Panc1 (cell line): ENCODE results near the gene TGM3.

Experiments
- CTCF ChIP-seq: fragments of 450-650 bp; IDR thresholded peaks from 2 replicates; pipeline ENCODE4 v1.5.1; 2017; ENCODE audit warnings: mild to moderate bottlenecking
- REST ChIP-seq, 2 experiments: IDR thresholded peaks; 2 replicates each; pipeline ENCODE4 v1.6.1; 2011 to 2012; ENCODE audit warnings: low read depth in 2 of 2, control low read depth in 1 of 2, low read length in 1 of 2, mild to moderate bottlenecking in 1 of 2, moderate library complexity in 1 of 2; ENCODE audit not compliant: insufficient read depth in 1 of 2

GRCh38 chr20:2273634-2274302 is 22.0 kb upstream of the TGM3 start:
- TF ChIP-seq CTCF = no peak
- TF ChIP-seq REST (IDR thresholded peaks at IDR 0.05; ENCODE audit: insufficient read depth in 1 of 2, low read depth in 2 of 2, low read length in 1 of 2) = no peak
